ENCODE measurements around the gene CAPN10. TPM values are rescaled to one million over a fixed set of nuclear protein-coding genes. Genes with fewer than 3 reads are reported as not detected.

The CAPN10 gene
- total and polyA plus RNA-seq, 8 donors: 20.8 to 36.6 (median 28.2) TPM

DNA sequence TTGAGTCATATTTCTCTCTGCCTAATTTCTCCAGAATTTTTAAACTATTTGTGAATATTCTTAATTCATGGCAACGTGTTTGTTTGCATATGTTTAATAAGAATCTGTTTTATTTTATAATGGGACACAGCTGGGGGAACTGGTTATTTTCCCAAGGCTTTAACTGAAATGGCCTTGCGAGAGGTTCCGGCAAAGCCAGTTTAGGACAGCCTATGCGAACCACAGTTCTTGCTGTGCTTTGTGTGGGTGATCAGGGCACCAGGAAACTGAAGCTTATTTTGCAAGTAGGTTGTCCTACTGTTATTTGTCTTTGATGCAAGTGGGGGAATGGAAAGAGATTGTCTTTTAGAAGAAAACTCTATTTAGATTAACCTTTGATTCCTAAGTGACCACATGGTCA lies 35.2 kb upstream of the CAPN10 start:
- peaks cover 0 to 28% of the 10 kb centered on the region in 2 donors for H3K36me3 ChIP-seq
- H3K27me3 ChIP-seq: no peaks in the 10 kb centered on the region
- H3K9me3 ChIP-seq: peaks cover 0 to 8% of the 10 kb centered on the region in 2 donors
- ATAC-seq: no peak
- no peak overlapping the region for H3K4me3 ChIP-seq
- no peaks in the 10 kb centered on the region for H3K4me1 ChIP-seq
- no peak overlapping the region for H3K27ac ChIP-seq
- TF ChIP-seq, protein P1, sequence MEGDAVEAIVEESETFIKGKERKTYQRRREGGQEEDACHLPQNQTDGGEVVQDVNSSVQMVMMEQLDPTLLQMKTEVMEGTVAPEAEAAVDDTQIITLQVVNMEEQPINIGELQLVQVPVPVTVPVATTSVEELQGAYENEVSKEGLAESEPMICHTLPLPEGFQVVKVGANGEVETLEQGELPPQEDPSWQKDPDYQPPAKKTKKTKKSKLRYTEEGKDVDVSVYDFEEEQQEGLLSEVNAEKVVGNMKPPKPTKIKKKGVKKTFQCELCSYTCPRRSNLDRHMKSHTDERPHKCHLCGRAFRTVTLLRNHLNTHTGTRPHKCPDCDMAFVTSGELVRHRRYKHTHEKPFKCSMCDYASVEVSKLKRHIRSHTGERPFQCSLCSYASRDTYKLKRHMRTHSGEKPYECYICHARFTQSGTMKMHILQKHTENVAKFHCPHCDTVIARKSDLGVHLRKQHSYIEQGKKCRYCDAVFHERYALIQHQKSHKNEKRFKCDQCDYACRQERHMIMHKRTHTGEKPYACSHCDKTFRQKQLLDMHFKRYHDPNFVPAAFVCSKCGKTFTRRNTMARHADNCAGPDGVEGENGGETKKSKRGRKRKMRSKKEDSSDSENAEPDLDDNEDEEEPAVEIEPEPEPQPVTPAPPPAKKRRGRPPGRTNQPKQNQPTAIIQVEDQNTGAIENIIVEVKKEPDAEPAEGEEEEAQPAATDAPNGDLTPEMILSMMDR (IDR thresholded peaks at IDR 0.05): no peak
- intact Hi-C loops (cut with DNase I): no loop called here
- DNase-seq: no peak

GRCh38 chr2:240551811-240552210 lies 34.7 kb upstream of the CAPN10 start:
- Histone ChIP-seq H3K27me3 (no peaks in the 10 kb centered on the region), H3K4me1 (peaks cover 0 to 4% of the 10 kb centered on the region in 2 donors), H3K4me3 (no peak overlapping the region), H3K9me3 (peaks cover 0 to 8% of the 10 kb centered on the region in 2 donors), H3K27ac (no peak overlapping the region), H3K36me3 (peaks cover 0 to 28% of the 10 kb centered on the region in 2 donors)
- DNase-seq (no peak), ATAC-seq (no peak)
- intact Hi-C loops (cut with DNase I): no loop called here
- TF ChIP-seq, protein P1 (IDR thresholded peaks at IDR 0.05): no peak

DNA sequence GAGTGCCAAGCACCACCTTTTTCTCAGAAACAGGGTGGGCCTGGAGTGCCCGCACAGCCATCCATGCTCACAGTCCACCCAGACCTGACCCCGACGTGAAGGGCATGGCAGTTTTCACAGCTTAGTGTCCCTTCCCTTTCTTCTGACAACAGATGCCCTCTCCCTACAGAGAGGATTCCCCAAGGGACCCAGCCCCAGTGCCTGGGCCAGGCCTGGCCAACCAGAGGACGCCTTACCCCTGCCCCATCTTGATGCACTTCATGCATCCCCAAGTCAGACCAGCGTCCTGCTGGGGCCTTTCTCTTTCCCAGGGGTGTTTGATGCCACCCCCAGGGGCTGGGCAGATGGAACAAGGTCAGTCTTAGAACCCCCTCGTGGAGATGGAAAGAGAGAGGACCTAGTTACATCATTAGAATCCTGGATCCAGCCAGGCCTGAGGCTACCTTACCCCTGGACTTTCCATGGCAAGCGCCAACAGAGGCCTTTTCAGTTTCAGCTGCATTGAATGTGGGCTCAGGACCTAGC lies 32.5 kb upstream of the CAPN10 start:
- peaks cover 0 to 28% of the 10 kb centered on the region in 2 donors for H3K36me3 ChIP-seq
- H3K4me3 ChIP-seq: no peak overlapping the region
- H3K27me3 ChIP-seq: peaks cover 0 to 6% of the 10 kb centered on the region in 2 donors
- ATAC-seq (no peak), DNase-seq (no peak)
- peaks cover 14 to 26% of the 10 kb centered on the region in 2 donors for H3K4me1 ChIP-seq
- TF ChIP-seq, protein P1 (IDR thresholded peaks at IDR 0.05): no peak
- intact Hi-C loops (cut with DNase I): no loop called here
- no peak overlapping the region for H3K27ac ChIP-seq
- peaks cover 0 to 8% of the 10 kb centered on the region in 2 donors for H3K9me3 ChIP-seq

DNA sequence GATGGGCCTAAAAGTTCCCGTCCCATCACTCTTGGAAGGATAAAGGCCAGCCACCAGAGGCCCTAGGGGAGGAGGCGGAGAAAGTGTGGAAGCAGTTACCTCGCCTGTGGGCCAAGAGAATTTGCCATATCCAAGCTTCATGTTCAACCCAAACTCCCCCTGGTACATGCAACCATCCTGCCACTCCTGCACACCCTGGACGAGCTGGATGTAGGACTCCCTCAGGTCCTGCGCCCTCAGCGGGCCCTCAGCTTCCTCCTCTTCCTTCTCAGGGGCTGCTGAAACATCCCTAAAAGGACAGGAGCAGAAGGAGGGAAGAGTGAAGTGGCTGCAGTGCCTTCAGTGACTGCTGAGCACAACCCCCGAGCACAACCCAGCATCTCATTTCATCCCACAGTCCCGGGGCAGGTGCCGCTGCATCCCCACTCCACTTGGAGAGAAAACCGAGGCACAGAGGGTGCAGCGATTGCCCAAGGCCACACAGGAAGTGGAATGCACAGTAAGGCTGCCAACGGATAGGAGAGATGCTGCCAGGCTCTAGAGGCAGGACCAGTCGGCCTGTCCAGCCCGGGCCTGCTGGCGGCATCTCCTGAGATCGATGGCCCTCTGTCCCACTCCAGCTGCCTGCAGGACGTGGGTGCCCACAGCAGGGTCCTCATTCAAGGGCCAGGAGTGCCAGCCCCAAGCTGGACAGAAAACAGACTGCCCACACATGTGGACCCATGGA lies 31.6 kb upstream of the CAPN10 start:
- H3K27ac ChIP-seq: no peak overlapping the region
- intact Hi-C loops (cut with DNase I): no loop called here
- DNase-seq (peak in 1 of 4 donors; percentile 60), ATAC-seq (no peak)
- peaks cover 14 to 35% of the 10 kb centered on the region in 2 donors for H3K4me1 ChIP-seq
- H3K36me3 ChIP-seq: peaks cover 0 to 28% of the 10 kb centered on the region in 2 donors
- peaks cover 0 to 8% of the 10 kb centered on the region in 2 donors for H3K9me3 ChIP-seq
- no peak overlapping the region for H3K4me3 ChIP-seq
- peaks cover 0 to 6% of the 10 kb centered on the region in 2 donors for H3K27me3 ChIP-seq
- TF ChIP-seq, protein P1 (IDR thresholded peaks at IDR 0.05): no peak

DNA sequence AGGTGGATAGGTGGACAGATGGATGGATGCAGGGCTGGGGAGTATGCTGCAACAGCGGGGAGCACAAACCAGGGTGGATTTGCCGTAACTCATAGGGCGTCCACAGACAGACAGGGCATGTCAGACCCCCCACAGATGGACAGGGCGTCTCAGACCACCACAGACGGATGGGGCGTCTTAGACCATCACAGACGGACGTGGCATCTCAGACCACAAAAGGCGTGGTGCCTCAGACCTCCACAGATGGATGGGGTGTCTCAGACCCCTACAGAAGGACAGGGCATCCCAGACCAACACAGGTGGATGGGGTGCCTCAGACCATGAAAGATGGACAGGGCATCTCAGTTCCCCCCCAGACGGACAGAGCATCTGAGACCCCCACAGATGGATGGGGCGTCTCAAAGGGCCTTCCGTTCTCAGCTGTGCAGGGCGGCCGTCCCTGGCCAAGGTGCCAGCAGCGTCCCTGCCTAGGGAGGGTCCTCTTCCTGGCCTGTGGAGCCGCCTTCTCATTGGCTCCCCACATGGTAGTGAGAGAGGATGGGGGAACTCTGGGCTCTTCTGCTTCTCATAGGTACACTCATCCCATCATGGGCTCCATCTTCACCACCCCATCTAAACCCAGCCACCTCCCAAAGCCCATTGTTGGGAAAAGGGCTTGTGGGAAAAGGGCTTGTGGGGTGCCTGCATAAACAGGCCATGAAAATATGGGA lies 30.8 kb upstream of the CAPN10 start:
- Histone ChIP-seq H3K4me1 (peaks cover 14 to 37% of the 10 kb centered on the region in 2 donors), H3K27ac (no peak overlapping the region), H3K4me3 (no peak overlapping the region), H3K27me3 (peaks cover 0 to 6% of the 10 kb centered on the region in 2 donors), H3K9me3 (peaks cover 0 to 8% of the 10 kb centered on the region in 2 donors), H3K36me3 (peaks cover 0 to 27% of the 10 kb centered on the region in 2 donors)
- intact Hi-C loops (cut with DNase I): no loop called here
- ATAC-seq: no peak
- TF ChIP-seq, protein P1 (IDR thresholded peaks at IDR 0.05): no peak
- DNase-seq: no peak
